Measurements from ENCODE around the gene HDC.
A peak's percentile ranks its signal among the peaks of the same experiment; 100 is the strongest.

HDC gene

GRCh38 chr15:50224606-50225005 is 40.9 kb downstream of the HDC start:
- no peak for DNase-seq (ENCODE audit: low spot score)

- no peak for DNase-seq (ENCODE audit: low spot score)
Observed at GRCh38 chr15:50222181-50222580, 43.3 kb downstream of the HDC start.

- DNase-seq (ENCODE audit: low spot score) = peak; percentile 13
Observed at GRCh38 chr15:50219820-50220219, 45.7 kb downstream of the HDC start.

- no peak for DNase-seq (ENCODE audit: low spot score)
Observed at GRCh38 chr15:50218691-50219090, 46.8 kb downstream of the HDC start.

- no peak for DNase-seq (ENCODE audit: low spot score)
Observed at GRCh38 chr15:50218291-50218690, 47.2 kb downstream of the HDC start.

GRCh38 chr15:50210462-50211157 is 54.9 kb downstream of the HDC start:
- peak; percentile 70 for DNase-seq (ENCODE audit: low spot score)

GRCh38 chr15:50209809-50210208 is 55.7 kb downstream of the HDC start:
- DNase-seq (ENCODE audit: low spot score) = no peak

- no peak for DNase-seq (ENCODE audit: low spot score)
Observed at GRCh38 chr15:50206020-50206419, 59.5 kb downstream of the HDC start.

- no peak for DNase-seq (ENCODE audit: low spot score)
Observed at GRCh38 chr15:50202003-50202402, 63.5 kb downstream of the HDC start.

- DNase-seq (ENCODE audit: low spot score) = no peak
Observed at GRCh38 chr15:50192926-50193620, 72.5 kb downstream of the HDC start.

GRCh38 chr15:50192164-50192563 is 73.4 kb downstream of the HDC start:
- no peak for DNase-seq (ENCODE audit: low spot score)

All from kidney tubule cell (primary cell).